ELF-1 (cell line): ENCODE results near the gene CHPF2.
A peak's percentile ranks its signal among the peaks of the same experiment; 100 is the strongest.

Experiments used
- DNase-seq: peaks from one replicate; pipeline ENCODE4 v3.0.0-alpha.2; 2016; ENCODE audit warnings: low read depth, low spot score

CHPF2 gene

GRCh38 chr7:151232091-151232916 is at the start of gene CHPF2:
TSS of gene CHPF2 (plus strand) at chr7:151232483. CDS start at chr7:151234012, 1,529 bp downstream.
- peak; percentile 84 for DNase-seq

- DNase-seq = no peak
Observed at GRCh38 chr7:151185762-151186639, 46.3 kb upstream of the CHPF2 start.

GRCh38 chr7:151186640-151187408 is 45.5 kb upstream of the CHPF2 start, which contains the start of gene ASB10:
TSS of gene ASB10 (minus strand) at chr7:151187250. CDS start at chr7:151187130, 120 bp downstream.
- DNase-seq = no peak

- no peak for DNase-seq
Observed at GRCh38 chr7:151187409-151188251, 44.7 kb upstream of the CHPF2 start.

GRCh38 chr7:151188252-151188542 is 44.1 kb upstream of the CHPF2 start:
- DNase-seq = no peak

GRCh38 chr7:151189038-151189437 is 43.2 kb upstream of the CHPF2 start:
- DNase-seq = no peak

- no peak for DNase-seq
Observed at GRCh38 chr7:151191544-151191943, 40.7 kb upstream of the CHPF2 start.

GRCh38 chr7:151192002-151192539 is 40.2 kb upstream of the CHPF2 start:
- no peak for DNase-seq

GRCh38 chr7:151193203-151193978 is 38.9 kb upstream of the CHPF2 start:
- no peak for DNase-seq

- DNase-seq = no peak
Observed at GRCh38 chr7:151194188-151194587, 38.1 kb upstream of the CHPF2 start.

- DNase-seq = no peak
Observed at GRCh38 chr7:151195616-151196450, 36.5 kb upstream of the CHPF2 start.

GRCh38 chr7:151197932-151198331 is 34.4 kb upstream of the CHPF2 start:
- DNase-seq = no peak

- peak; percentile 85 for DNase-seq
Observed at GRCh38 chr7:151198945-151199848, 33.1 kb upstream of the CHPF2 start.

GRCh38 chr7:151201344-151201743 is 30.9 kb upstream of the CHPF2 start:
- no peak for DNase-seq

- no peak for DNase-seq
Observed at GRCh38 chr7:151201751-151202150, 30.5 kb upstream of the CHPF2 start.

GRCh38 chr7:151202836-151203235 is 29.4 kb upstream of the CHPF2 start:
- DNase-seq = no peak

- peak; percentile 68 for DNase-seq
Observed at GRCh38 chr7:151204383-151205032, 27.8 kb upstream of the CHPF2 start.
